IMR-90 (cell line): ENCODE measurements around the gene NEGR1. TPM values are rescaled to one million over a fixed set of nuclear protein-coding genes. Genes with fewer than 3 reads are reported as not detected.

ENCODE experiments used
- ATAC-seq: fragments of 200-7000 bp; cut with Tn5 transposase; 2 replicates; pipeline ENCODE4 v1.9.1; 2020; ENCODE audit warnings: low read depth, mild to moderate bottlenecking, moderate library complexity
- BruUV-seq: library from RNA; stranded (reverse); fragments of 400-500 nt; replicated peaks from 2 replicates; lab custom pipeline; 2021; lab: Mats Ljungman, UMichigan
- CTCF ChIA-PET: fragments of 300-600 bp; formaldehyde crosslinking; extraction: SDS; loops from one replicate; lab custom pipeline; 2021; ENCODE audit warnings: antibody characterized with exemption; lab: Yijun Ruan, JAX
- POLR2A ChIA-PET: fragments of 300-600 bp; sonication (Branson Sonifier 250); formaldehyde crosslinking; loops from one replicate; lab custom pipeline; 2022; ENCODE audit warnings: antibody characterized with exemption; ENCODE audit not compliant: unreplicated experiment; lab: Charles Lee
- DNase-seq: peaks from one replicate; pipeline ENCODE4 v3.0.0; 2013
- H2AFZ ChIP-seq: replicated peaks from 2 replicates; pipeline ENCODE3; 2013; ENCODE audit warnings: low read length, mild to moderate bottlenecking; ENCODE audit not compliant: poor library complexity
- H2AK5ac ChIP-seq: 2 replicates; pipeline ENCODE4 v1.6.1; 2013; ENCODE audit warnings: low read depth, low read length, inconsistent platforms
- H2AK9ac ChIP-seq: replicated peaks from 2 replicates; pipeline ENCODE3; 2013; ENCODE audit warnings: mild to moderate bottlenecking, low read depth, low read length, moderate library complexity; ENCODE audit not compliant: poor library complexity
- H2BK120ac ChIP-seq: 2 replicates; pipeline ENCODE4 v1.6.1; 2013; ENCODE audit warnings: low read depth, low read length, inconsistent platforms
- H2BK15ac ChIP-seq: 3 replicates; pipeline ENCODE4 v1.6.1; 2013; ENCODE audit warnings: low read depth, low read length, inconsistent platforms
- H2BK20ac ChIP-seq: 2 replicates; pipeline ENCODE4 v1.6.1; 2013; ENCODE audit warnings: low read depth, mild to moderate bottlenecking, inconsistent platforms, low read length, moderate library complexity
- H2BK5ac ChIP-seq: 2 replicates; pipeline ENCODE4 v1.6.1; 2013; ENCODE audit warnings: mild to moderate bottlenecking, low read depth, low read length, inconsistent platforms; ENCODE audit not compliant: poor library complexity, severe bottlenecking
- H3K14ac ChIP-seq: replicated peaks from 2 replicates; pipeline ENCODE4 v1.6.1; 2013; ENCODE audit warnings: low read depth, low read length, inconsistent platforms
- H3K18ac ChIP-seq: 2 replicates; pipeline ENCODE4 v1.6.1; 2013; ENCODE audit warnings: low read depth, low read length, control low read depth
- H3K23ac ChIP-seq: 2 replicates; pipeline ENCODE4 v1.6.1; 2013; ENCODE audit warnings: low read depth, low read length, inconsistent platforms
- H3K27ac ChIP-seq: 2 replicates; pipeline ENCODE4 v1.5.1; 2013; ENCODE audit warnings: mild to moderate bottlenecking, control low read depth, low read length; ENCODE audit not compliant: insufficient read depth
- H3K27me3 ChIP-seq: 2 replicates; pipeline ENCODE4 v1.6.1; 2013; ENCODE audit warnings: low read length; ENCODE audit not compliant: control insufficient read depth, insufficient read depth
- H3K36me3 ChIP-seq: 2 replicates; pipeline ENCODE4 v1.6.1; 2013; ENCODE audit warnings: low read length, mixed read lengths; ENCODE audit not compliant: control insufficient read depth, insufficient read depth
- H3K4ac ChIP-seq: 2 replicates; pipeline ENCODE4 v1.6.1; 2013; ENCODE audit warnings: low read depth, low read length, inconsistent platforms
- H3K4me1 ChIP-seq: 2 replicates; pipeline ENCODE4 v1.6.1; 2013; ENCODE audit warnings: low read length, mixed read lengths; ENCODE audit not compliant: control insufficient read depth, insufficient read depth
- H3K4me2 ChIP-seq: 2 replicates; pipeline ENCODE4 v1.6.1; 2013; ENCODE audit warnings: low read depth, mild to moderate bottlenecking, control low read depth, low read length, moderate library complexity
- H3K4me3 ChIP-seq: 2 replicates; pipeline ENCODE4 v1.5.1; 2013; ENCODE audit warnings: low read depth, mild to moderate bottlenecking, control low read depth, low read length, moderate library complexity; ENCODE audit not compliant: insufficient read depth
- H3K56ac ChIP-seq: 2 replicates; pipeline ENCODE4 v1.6.1; 2013; ENCODE audit warnings: low read length, inconsistent platforms; ENCODE audit not compliant: insufficient read depth; ENCODE audit errors: extremely low read depth
- H3K79me1 ChIP-seq, 2 experiments: 2 replicates each; pipeline ENCODE4 v1.6.1; 2013; ENCODE audit warnings: low read length in 2 of 2, inconsistent platforms in 1 of 2, low read depth in 1 of 2
- H3K9ac ChIP-seq: 2 replicates; pipeline ENCODE4 v1.6.1; 2013; ENCODE audit warnings: low read depth, low read length, control low read depth
- H3K9me1 ChIP-seq: 2 replicates; pipeline ENCODE4 v1.6.1; 2013; ENCODE audit warnings: low read length, inconsistent platforms; ENCODE audit not compliant: insufficient read depth
- H3K9me3 ChIP-seq: 2 replicates; pipeline ENCODE4 v1.6.1; 2013; ENCODE audit warnings: low read length; ENCODE audit not compliant: control insufficient read depth, insufficient read depth
- H4K20me1 ChIP-seq: 2 replicates; pipeline ENCODE4 v1.6.1; 2013; ENCODE audit warnings: low read length, inconsistent platforms; ENCODE audit not compliant: insufficient read depth
- H4K5ac ChIP-seq: 2 replicates; pipeline ENCODE4 v1.6.1; 2013; ENCODE audit warnings: mild to moderate bottlenecking, low read depth, low read length, control low read depth
- H4K8ac ChIP-seq, 2 experiments: 2 replicates each; pipeline ENCODE4 v1.6.1; 2013; ENCODE audit warnings: low read depth in 2 of 2, low read length in 2 of 2, control low read depth in 1 of 2, inconsistent platforms in 1 of 2
- H4K91ac ChIP-seq: 2 replicates; pipeline ENCODE4 v1.6.1; 2013; ENCODE audit warnings: low read depth, low read length, inconsistent platforms; ENCODE audit not compliant: insufficient read depth
- BHLHE40 ChIP-seq: fragments of 150-350 bp; IDR thresholded peaks from 2 replicates; pipeline ENCODE4 v1.6.1; 2016; ENCODE audit warnings: mild to moderate bottlenecking, low read depth, low read length
- CHD1 ChIP-seq: IDR thresholded peaks from 2 replicates; pipeline ENCODE4 v1.6.1; 2012; ENCODE audit warnings: low read depth, low read length, improper control_type of control experiment
- MXI1 ChIP-seq: IDR thresholded peaks from 2 replicates; pipeline ENCODE4 v1.6.1; 2012; ENCODE audit warnings: low read depth, mild to moderate bottlenecking, low read length, moderate library complexity, borderline replicate concordance
- POLR2A ChIP-seq: IDR thresholded peaks from 2 replicates; pipeline ENCODE4 v1.6.1; 2012; ENCODE audit warnings: mild to moderate bottlenecking, low read depth, low read length
- RAD21 ChIP-seq: IDR thresholded peaks from 2 replicates; pipeline ENCODE4 v1.6.1; 2012; ENCODE audit warnings: low read length, improper control_type of control experiment
- WGBS, 2 experiments: methylation state at CpG; one replicate each; pipeline versions ENCODE4 v1.1.5 to v1.1.7; 2013; ENCODE audit warnings: missing lambda C conversion rate in 2 of 2; ENCODE audit not compliant: insufficient read length in 1 of 2; ENCODE audit errors: extremely low coverage in 2 of 2; 5-methylcytosine and 5-hydroxymethylcytosine counted together
- dilution Hi-C: fragments of 300-500 bp; cut with HindIII; formaldehyde crosslinking; loops from one replicate; pipeline ENCODE4 v1.14.3; 2018; ENCODE audit warnings: low sequenced_read_pairs; ENCODE audit not compliant: unreplicated experiment
- in situ Hi-C: fragments of 300-500 bp; cut with MboI; formaldehyde crosslinking; loops from 3 replicates; pipeline ENCODE4 v1.14.3; 2019; ENCODE audit warnings: low sequenced_read_pairs, inconsistent platforms, mixed read lengths
- intact Hi-C: fragments of 100-400 bp; cut with micrococcal nuclease; formaldehyde crosslinking; loops from 2 replicates; pipeline ENCODE4 v1.10.0; 2022
- polyA plus RNA-seq, 3 experiments: library from polyadenylated mRNA; depleted of rRNA; stranded (reverse); fragments of >200 nt; gene quantifications; 2 replicates each; pipeline ENCODE4 v1.2.3, GENCODE V29; 2012; ENCODE audit warnings: low replicate concordance in 1 of 3
- total RNA-seq: library from RNA; depleted of rRNA; stranded (reverse); fragments of >200 nt; gene quantifications from 2 replicates; pipeline ENCODE4 v1.2.3, GENCODE V29; 2012
- TF ChIP-seq, protein P1 (sequence below): fragments of 150-350 bp; IDR thresholded peaks from 2 replicates; pipeline ENCODE4 v1.6.1; 2017; ENCODE audit warnings: mild to moderate bottlenecking, antibody characterized with exemption, low read length, low read depth

NEGR1 gene
- total and polyA plus RNA-seq, 2 of the 4 experiments (the other 2 are of a cell fraction) = 5.1 to 9.1 TPM

DNA sequence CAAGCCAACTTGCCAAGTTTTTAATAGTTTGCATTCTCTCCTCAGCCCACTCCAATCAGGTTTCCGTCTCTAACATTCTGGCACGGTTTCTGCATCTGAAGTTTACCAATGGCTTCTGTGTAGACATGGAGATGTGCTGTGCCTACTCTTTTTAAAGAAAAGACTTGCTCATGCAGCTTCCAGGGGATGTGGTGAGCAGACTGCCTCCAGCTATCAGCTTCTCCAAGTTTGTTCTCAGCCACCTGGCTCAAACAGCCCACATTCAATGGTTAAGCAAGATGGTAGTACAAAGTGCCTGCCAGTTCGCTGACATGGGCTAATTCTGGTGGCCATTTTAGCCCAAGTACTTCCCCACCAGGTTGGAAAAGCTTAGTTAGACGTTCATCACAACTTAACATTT, 465.3 kb downstream of the NEGR1 start:
- no peak overlapping the region for H3K27ac ChIP-seq
- no peak overlapping the region for H3K23ac ChIP-seq
- no TSS peak for BruUV-seq
- no peak overlapping the region for H2BK20ac ChIP-seq
- H3K56ac ChIP-seq = no peak overlapping the region
- ChIA-PET POLR2A (no interaction called here), CTCF (no interaction called here)
- no peak overlapping the region for H2BK5ac ChIP-seq
- DNase-seq (no peak), ATAC-seq (no peak)
- H3K9ac ChIP-seq = no peak overlapping the region
- H2BK120ac ChIP-seq = no peak overlapping the region
- H4K5ac ChIP-seq = no peak overlapping the region
- no peak overlapping the region for H2AK5ac ChIP-seq
- H2AK9ac ChIP-seq = no peak overlapping the region
- no peaks in the 10 kb centered on the region for H3K9me1 ChIP-seq
- H4K91ac ChIP-seq = no peak overlapping the region
- H3K79me1 ChIP-seq = no peaks in the 10 kb centered on the region
- TF ChIP-seq POLR2A (no peak), BHLHE40 (no peak), CHD1 (no peak), RAD21 (no peak), MXI1 (no peak)
- TF ChIP-seq, protein P1, sequence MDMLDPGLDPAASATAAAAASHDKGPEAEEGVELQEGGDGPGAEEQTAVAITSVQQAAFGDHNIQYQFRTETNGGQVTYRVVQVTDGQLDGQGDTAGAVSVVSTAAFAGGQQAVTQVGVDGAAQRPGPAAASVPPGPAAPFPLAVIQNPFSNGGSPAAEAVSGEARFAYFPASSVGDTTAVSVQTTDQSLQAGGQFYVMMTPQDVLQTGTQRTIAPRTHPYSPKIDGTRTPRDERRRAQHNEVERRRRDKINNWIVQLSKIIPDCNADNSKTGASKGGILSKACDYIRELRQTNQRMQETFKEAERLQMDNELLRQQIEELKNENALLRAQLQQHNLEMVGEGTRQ = no peak
- no peaks in the 10 kb centered on the region for H3K36me3 ChIP-seq
- no peak overlapping the region for H3K4ac ChIP-seq
- H3K18ac ChIP-seq = no peak overlapping the region
- H4K8ac ChIP-seq = no peak overlapping the region
- H3K4me2 ChIP-seq = no peak overlapping the region
- no peak overlapping the region for H2AFZ ChIP-seq
- no peak overlapping the region for H3K4me3 ChIP-seq
- no peaks in the 10 kb centered on the region for H3K27me3 ChIP-seq
- no peaks in the 10 kb centered on the region for H4K20me1 ChIP-seq
- no CpG with 5 or more reads among the region's 4 CpGs for WGBS, 2 experiments
- no peaks in the 10 kb centered on the region for H3K4me1 ChIP-seq
- H2BK15ac ChIP-seq = no peak overlapping the region
- H3K14ac ChIP-seq = no peak overlapping the region
- intact Hi-C loops = no loop called here
- dilution Hi-C loops = no loop called here
- in situ Hi-C loops = no loop called here
- H3K9me3 ChIP-seq = no peaks in the 10 kb centered on the region
